ENCODE results near the gene CAPN8. TPM values are rescaled to one million over a fixed set of nuclear protein-coding genes. Genes with fewer than 3 reads are reported as not detected.

The CAPN8 gene
- total RNA-seq, 1 experiment from 2014 or later = 71.9 TPM

- no peak for DNase-seq (ENCODE audit: low spot score)
These were observed 48.0 kb downstream of the CAPN8 start for GRCh38 chr1:223617323-223618070.

- no peak for DNase-seq (ENCODE audit: low spot score)
These were observed 48.9 kb downstream of the CAPN8 start for GRCh38 chr1:223616586-223616985.

GRCh38 chr1:223611936-223612335 lies 53.6 kb downstream of the CAPN8 start:
- no peak for DNase-seq (ENCODE audit: low spot score)

GRCh38 chr1:223609977-223610376 lies 55.5 kb downstream of the CAPN8 start:
- no peak for DNase-seq (ENCODE audit: low spot score)

GRCh38 chr1:223609066-223609465 lies 56.4 kb downstream of the CAPN8 start:
- DNase-seq (ENCODE audit: low spot score) = no peak

- no peak for DNase-seq (ENCODE audit: low spot score)
These were observed 107.0 kb downstream of the CAPN8 start for GRCh38 chr1:223558512-223558911.

GRCh38 chr1:223557130-223557475 lies 108.4 kb downstream of the CAPN8 start:
- no peak for DNase-seq (ENCODE audit: low spot score)

GRCh38 chr1:223556414-223557129 lies 108.9 kb downstream of the CAPN8 start:
- peak; percentile 83 for DNase-seq (ENCODE audit: low spot score)

GRCh38 chr1:223553957-223554356 lies 111.5 kb downstream of the CAPN8 start:
- DNase-seq (ENCODE audit: low spot score) = no peak

GRCh38 chr1:223551610-223552009 lies 113.9 kb downstream of the CAPN8 start:
- no peak for DNase-seq (ENCODE audit: low spot score)

GRCh38 chr1:223549740-223550139 lies 115.8 kb downstream of the CAPN8 start:
- DNase-seq (ENCODE audit: low spot score) = no peak

- DNase-seq (ENCODE audit: low spot score) = no peak
These were observed 118.0 kb downstream of the CAPN8 start for GRCh38 chr1:223547316-223548114.

- no peak for DNase-seq (ENCODE audit: low spot score)
These were observed 120.2 kb downstream of the CAPN8 start for GRCh38 chr1:223545343-223545742.

GRCh38 chr1:223543560-223543959 lies 121.9 kb downstream of the CAPN8 start:
- DNase-seq (ENCODE audit: low spot score) = no peak

GRCh38 chr1:223542831-223543230 lies 122.7 kb downstream of the CAPN8 start:
- no peak for DNase-seq (ENCODE audit: low spot score)

- DNase-seq (ENCODE audit: low spot score) = no peak
These were observed 124.9 kb downstream of the CAPN8 start for GRCh38 chr1:223540485-223541106.

GRCh38 chr1:223539750-223540149 lies 125.8 kb downstream of the CAPN8 start:
- no peak for DNase-seq (ENCODE audit: low spot score)

- DNase-seq (ENCODE audit: low spot score) = no peak
These were observed 126.5 kb downstream of the CAPN8 start for GRCh38 chr1:223538981-223539380.

- DNase-seq (ENCODE audit: low spot score) = no peak
These were observed 130.2 kb downstream of the CAPN8 start for GRCh38 chr1:223535319-223535718.

GRCh38 chr1:223534677-223535076 lies 130.8 kb downstream of the CAPN8 start:
- no peak for DNase-seq (ENCODE audit: low spot score)

- DNase-seq (ENCODE audit: low spot score) = no peak
These were observed 131.8 kb downstream of the CAPN8 start for GRCh38 chr1:223533708-223534107.

Measured in HT-29 (cell line).